ENCODE measurements around the gene CD163.
"Not testable (repeated sequence)": the region's sequence is repeated elsewhere in the genome, so short reads cannot be mapped to it uniquely, and the experiment has no call there.

The CD163 gene

DNA sequence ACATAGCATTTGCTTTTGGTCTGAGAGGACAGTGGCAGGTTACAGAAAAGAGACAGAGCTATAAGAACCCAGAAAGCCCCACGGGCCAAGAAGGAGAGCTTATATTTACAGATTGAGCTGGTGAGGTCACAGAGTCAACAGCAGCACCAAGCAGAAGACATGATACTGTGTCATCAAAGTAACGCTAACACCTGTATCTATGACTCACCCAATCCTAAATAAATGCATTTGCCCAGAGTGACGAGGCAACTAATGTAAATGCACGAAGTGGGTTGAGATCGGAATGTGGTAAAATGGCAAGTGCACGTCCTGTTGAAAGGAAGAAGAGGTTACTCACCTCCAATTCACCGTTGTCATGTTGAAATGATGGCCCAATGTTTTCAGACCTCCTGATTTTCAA, 52.9 kb downstream of the CD163 start:
- no peak for DNase-seq (ENCODE audit: low read depth in 2 of 2)

DNA sequence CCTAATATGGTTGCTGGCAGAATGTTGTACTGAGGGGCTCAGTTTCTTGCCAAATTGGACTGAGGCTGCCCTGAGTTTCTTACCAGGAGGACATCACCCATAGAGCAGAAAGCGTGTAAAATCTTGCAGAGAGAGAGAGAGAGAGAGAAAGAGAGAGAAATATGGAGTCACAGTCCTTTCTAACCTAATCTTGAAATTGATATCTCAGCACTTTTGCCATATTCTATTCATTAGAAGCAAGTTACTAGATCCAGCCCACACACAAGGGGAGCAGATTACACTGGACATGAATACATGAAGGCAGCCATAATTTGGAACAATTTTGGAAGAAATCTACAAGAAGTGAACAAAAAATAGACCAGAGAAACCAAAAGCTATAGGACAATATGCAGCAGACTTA, 55.5 kb downstream of the CD163 start:
- DNase-seq (ENCODE audit: low read depth in 2 of 2), result no peak

DNA sequence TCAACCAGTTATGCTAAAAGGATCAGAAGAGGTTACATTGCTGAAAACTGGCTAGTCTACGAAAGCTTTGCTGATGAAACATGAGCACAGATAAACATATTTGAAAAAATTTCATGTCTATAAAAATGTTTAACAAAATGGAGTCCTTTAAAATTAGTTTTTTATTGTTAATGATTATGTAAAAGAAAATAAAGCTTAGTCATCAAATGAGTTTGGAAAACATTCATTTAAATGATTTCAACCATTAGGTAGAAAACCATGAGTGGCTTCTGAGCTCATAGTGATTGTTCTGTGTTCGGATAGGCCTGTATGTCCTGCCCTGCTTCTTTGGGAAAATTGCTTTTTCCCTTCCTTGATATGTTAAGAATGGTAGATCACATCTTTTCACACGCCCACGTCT, 59.0 kb downstream of the CD163 start:
- DNase-seq (ENCODE audit: low read depth in 2 of 2), result no peak

DNA sequence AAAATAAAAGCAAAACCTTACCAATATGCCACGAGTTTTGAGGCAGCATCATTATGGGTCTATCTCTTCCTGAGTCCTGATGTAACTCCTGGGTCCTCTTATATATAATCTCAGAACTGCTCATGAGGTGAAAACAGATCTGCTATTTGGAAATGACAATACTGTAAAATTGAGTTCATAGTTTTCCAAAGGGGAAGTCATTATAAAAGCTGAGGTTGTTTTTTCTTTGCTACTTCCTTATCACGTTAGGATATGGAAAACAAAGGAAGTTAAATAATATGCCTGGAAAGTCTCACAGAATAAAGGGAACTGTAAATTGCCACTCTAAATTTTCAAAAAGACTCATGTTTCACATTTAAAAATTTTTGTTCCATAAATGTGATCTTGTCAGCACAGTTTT, 59.5 kb downstream of the CD163 start, which contains the start of gene CD163L1:
TSS of gene CD163L1 (minus strand) at position 78 of the 400 bp plus-strand sequence. CDS start at position 52, 26 bp downstream.
- no peak for DNase-seq (ENCODE audit: low read depth in 2 of 2)

DNA sequence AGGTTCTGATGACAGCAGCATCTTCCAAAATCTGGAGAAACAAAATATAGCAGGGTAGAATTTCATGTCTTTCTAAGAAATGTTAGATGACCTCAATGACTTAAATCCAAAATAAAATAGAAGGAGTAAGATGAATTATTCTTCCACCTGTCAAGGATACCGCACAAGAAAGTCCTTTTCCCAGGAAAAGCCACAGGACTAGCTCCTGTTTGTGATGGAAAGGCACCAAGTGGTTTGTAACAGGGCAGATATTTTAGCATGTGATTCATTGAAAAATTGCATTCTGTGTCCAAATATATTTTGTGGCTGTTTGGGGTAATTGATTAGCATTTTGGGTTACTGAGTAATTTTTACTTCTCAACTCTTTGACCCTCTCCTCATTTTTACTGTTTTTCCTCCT, 62.4 kb downstream of the CD163 start:
- no peak for DNase-seq (ENCODE audit: low read depth in 2 of 2)

DNA sequence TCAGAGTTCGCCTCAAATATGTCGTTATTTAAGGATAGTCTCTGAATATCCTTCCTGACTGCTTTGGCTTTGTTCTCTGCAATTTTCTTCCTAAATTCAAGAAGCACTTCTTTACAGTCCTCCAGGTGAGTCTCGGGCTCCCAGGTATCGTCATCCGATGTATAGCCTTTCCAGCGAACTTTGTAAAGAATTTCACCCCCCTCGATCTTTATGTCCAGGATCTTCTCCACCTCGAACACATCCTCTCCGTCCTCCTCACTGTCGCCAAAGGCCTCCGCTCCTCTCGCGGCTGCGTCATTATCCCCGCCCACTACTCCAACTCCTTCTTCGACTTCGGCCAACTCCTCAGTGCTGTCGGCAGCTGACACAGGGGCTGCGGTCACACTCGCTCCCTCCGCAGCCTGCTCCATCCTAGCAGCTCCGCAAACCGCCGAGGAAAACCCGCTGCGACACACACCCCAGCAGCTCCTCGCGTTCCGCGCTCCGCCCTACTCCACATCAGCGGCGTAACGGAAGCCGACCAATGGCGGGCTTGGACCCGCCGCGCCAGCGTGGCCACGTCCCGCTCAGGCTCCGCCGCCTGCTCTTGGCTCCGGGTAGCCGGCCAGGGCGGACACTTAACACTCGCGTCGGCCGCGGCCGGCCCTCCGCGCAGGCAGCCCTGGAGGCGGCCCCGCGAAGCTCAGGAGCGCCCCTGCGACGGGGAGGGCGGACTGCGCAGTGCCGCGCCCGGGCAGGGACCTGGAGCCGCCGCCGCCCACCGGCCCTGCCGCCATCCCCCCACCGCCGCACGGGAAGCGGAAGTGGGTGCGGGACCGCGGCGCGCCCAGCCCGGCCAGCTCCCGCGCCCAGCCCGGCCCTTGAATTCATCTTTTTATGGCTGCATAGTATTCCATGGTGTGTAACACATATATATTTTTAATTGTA, 63.7 kb downstream of the CD163 start:
- DNase-seq (ENCODE audit: low read depth in 2 of 2), result peak; percentile 13 to 31

DNA sequence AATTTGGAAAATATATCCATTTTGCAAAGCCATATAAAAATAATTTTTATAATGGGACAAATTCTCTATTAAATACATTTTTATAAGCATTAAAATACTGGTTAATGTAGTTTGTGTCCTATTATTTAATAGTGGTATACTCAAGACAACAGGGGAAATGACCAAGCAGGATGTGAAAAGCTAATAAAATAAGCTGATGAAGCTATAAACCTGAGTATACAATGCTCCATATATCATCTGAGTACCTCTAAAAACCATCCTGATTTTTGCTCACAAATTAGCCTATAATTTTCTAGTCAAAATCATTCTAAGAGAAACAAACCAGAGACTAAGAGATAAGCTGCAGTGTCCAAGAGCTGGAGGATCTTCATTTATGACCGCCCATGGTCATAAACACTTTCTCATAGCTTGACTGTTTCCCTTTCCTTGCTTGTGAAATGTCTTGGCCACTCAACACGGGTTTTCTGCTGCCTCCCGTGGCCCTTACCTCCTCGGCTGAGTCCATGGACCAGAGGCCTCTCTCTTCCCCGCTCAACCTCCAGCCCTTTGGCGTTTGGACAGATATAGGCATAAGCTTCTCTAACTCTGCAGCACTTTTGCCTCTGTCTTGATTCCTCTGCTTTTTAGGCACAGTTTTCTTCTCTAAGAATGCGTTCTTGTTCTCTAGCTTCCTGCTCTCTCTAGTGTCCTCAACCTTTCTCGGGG, 65.1 kb downstream of the CD163 start:
- DNase-seq (ENCODE audit: low read depth in 2 of 2), result not testable (repeated sequence)

DNA sequence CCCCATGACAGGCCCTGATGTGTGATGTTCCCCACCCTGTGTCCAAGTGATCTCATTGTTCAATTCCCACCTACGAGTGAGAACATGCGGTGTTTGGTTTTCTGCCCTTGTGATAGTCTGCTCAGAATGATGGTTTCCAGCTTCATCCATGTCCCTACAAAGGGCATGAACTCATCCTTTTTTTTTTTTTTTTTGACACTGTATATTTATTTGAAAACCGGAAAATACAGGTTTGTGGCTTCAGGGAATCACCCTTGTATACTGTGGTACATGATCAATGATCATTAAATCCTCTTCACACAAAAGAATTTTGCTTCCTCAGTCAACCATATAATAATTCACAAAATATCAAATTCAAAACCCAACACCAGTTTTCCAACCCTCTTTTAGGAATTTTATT, 66.1 kb downstream of the CD163 start:
- not testable (repeated sequence) for DNase-seq (ENCODE audit: low read depth in 2 of 2)

DNA sequence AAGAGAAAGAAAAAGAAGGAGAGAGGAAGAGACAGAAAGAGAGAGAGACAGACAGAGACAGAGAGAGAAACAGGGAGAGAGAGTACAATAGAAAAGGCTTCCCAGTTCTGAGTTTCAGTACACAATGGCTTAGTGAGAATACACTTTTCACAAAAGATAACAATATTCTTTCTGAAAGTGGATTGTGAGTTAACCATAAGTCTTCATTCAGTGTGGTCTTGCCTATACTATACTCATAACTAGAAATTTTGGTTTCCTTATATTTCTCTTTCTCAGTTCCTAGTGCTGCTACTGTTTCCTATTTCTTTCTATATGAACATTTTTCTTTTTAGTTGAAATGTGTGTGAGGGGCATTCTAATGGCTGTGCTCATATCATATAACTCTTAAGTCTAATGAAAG, 68.9 kb downstream of the CD163 start:
- DNase-seq (ENCODE audit: low read depth in 2 of 2), result no peak

DNA sequence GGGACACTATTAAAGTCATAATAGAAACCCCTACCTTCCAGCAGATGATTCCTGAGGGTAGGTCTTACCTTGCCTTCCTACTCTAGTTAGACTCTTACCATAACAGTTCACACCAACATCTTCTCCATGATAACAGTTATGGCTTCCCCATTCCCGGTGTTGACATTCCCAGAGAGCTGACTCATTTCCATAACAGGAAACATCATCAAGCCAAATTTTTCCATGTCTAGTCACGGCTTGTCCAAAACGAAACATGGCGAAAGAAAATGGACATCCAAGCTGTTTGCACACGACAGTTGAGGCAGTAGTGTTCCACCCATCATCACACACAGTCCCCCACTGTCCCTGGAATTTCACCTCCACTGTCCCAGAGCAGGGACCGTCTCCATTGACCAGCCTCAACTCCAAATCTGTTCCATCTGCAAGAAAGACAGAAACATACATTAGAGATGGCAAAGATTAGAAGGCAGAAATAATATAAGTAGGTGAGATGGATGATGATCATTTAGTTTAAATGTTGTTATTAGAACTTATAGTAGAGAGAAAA, 70.2 kb downstream of the CD163 start:
- no peak for DNase-seq (ENCODE audit: low read depth in 2 of 2)

DNA sequence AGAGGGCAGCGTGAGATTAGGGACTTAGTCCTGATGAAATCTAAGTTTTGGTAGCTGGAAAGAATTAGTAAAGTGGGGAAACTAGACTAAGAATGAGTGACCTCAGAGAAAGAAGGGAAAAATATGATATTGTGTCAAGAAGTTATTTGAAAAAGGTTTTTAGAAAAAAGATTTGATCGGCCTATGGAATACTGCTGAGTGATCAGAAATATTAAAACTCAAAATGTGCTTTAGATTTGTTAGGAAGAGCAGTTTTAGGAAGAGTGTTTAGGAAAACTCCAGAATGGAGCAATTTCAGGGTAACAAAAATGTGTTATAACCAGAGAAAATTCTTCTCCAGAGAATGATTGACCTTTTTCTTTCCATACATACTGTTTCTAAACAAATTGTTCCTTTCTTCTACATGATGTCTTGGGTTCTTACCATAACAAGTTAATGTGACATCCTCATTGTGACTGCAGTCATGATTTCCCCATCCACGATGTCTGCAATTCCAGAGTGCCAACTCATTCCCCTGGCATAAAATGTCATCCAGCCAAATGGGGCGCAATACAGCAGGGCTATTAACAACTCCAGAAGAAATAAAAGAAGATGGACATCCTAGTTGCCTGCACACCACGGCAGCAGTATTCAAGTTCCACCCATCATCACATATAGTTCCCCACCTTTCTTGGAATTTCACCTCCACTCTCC, 71.4 kb downstream of the CD163 start:
- DNase-seq (ENCODE audit: low read depth in 2 of 2), result no peak

Measured in stimulated activated CD4-positive, alpha-beta T cell treated with anti-CD3 and anti-CD28 coated beads, Interleukin-12 subunit alpha, Interleukin-12 subunit beta, amount 100 ng/mL, for 24 hours (primary cell).